AG09319 (cell line): ENCODE data around the gene SORT1.

Experiments
- DNase-seq: peaks from one replicate; pipeline ENCODE4 v3.0.0-alpha.2; 2010; ENCODE audit warnings: low read depth; ENCODE audit errors: extremely low read depth
- TF ChIP-seq, protein P1 (sequence below): IDR thresholded peaks from 2 replicates; pipeline ENCODE4 v1.5.1; 2011; ENCODE audit warnings: low read depth, mild to moderate bottlenecking, inconsistent platforms, low read length, moderate library complexity

The SORT1 gene

GRCh38 chr1:109350182-109350581 is 47.5 kb downstream of the SORT1 start:
- DNase-seq = no peak
- TF ChIP-seq, protein P1, sequence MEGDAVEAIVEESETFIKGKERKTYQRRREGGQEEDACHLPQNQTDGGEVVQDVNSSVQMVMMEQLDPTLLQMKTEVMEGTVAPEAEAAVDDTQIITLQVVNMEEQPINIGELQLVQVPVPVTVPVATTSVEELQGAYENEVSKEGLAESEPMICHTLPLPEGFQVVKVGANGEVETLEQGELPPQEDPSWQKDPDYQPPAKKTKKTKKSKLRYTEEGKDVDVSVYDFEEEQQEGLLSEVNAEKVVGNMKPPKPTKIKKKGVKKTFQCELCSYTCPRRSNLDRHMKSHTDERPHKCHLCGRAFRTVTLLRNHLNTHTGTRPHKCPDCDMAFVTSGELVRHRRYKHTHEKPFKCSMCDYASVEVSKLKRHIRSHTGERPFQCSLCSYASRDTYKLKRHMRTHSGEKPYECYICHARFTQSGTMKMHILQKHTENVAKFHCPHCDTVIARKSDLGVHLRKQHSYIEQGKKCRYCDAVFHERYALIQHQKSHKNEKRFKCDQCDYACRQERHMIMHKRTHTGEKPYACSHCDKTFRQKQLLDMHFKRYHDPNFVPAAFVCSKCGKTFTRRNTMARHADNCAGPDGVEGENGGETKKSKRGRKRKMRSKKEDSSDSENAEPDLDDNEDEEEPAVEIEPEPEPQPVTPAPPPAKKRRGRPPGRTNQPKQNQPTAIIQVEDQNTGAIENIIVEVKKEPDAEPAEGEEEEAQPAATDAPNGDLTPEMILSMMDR = no peak

DNA sequence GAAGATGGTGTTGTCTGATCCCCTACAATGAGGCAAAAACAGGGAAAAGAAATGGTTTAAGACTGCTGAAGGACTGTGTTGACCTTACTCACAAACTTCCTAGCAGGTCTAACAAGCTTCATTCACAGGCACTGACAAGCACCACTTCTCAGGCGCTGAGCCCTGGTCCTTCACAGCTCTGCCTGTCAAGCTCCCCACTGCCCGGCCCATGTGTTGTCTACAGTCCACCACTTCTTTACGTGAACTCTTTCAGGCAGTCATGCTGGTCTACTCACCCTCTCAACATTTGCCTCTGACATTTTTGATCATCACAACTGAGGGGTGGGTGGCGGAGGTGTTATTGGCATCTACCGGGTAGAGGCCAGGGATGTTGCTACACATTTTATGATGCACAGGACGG is 50.2 kb downstream of the SORT1 start:
- TF ChIP-seq, protein P1 = no peak
- DNase-seq = no peak

DNA sequence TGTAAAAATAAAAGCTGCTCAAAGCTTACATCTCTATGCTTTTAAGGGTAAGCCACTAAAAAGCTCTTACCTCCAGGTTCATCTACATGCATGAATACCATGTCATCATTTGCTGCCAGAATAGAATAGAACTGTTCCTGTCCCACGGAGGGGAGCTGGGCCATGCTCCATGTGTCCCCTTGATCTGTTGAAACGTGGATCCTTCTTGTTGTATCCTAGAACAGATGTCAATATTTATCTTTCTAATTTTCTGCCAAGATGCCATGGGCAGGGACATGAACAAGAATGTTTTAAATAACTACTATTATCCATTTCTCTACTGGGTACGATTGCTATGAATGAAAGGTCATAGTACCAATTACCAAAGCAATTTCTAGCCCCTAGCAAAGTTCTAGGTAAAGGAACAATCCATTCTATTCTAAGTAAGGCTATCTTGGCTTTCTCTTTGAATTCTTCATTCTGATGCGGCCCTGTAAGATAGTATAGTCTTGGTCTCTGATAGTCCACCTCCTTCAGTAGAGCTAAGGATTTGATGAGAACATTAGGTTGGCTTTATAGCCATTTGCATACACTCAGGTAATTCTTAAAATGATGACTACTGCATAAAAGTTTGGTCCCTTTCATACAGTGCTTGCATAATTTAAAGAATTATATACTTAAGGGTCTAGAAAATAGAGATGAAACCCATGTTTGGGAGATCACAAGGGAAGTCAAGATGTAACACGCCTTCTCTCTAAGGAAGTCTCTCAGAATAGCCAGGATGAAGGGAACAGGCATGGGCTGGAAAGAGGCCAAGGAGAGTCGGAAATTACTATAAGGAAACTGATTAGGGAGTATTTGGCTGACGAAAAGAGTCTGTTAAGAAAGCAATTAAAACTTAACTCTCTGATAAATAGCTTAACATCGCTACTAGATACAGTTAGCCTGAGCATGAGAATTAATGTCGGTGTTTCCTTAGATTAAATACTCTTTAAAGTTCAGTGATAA is 55.5 kb downstream of the SORT1 start:
- TF ChIP-seq, protein P1 = no peak
- no peak for DNase-seq

DNA sequence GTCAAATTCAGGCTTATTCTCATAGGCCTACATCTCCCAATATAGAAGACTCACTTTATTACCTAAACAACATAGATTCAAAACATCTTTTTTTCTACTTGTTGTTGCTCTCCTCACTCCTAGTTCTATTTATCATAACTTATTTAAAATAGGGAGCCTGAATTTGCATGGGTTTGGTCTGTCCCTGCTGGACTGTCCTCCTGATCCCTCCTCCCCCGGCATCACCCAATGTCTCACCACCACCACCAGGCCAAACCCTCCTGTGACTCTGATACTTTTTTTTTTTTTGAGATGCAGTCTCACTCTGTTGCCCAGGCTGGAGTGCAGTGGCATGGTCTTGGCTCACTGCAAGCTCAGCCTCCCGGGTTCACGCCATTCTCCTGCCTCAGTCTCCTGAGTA is 59.1 kb downstream of the SORT1 start:
- TF ChIP-seq, protein P1 = no peak
- no peak for DNase-seq

DNA sequence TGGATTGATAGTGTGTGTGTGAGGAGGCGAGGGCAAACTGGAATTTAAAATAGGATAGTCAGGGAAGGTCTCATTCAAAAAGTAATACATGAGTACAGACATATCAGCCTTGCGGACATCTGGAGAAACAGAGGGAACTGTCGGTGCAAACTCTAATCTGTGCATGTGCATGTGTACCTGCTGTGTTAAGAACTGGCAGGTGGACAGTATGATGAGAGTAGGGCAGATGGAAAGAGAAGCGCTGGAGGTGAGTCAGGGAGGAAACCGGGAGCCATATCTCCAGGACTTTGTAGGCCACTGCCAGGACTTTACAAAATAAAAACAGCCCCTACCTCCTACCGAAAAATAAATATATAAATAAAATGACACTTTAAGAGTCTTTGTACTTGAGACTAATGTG is 59.6 kb downstream of the SORT1 start:
- no peak for DNase-seq
- TF ChIP-seq, protein P1 = no peak

DNA sequence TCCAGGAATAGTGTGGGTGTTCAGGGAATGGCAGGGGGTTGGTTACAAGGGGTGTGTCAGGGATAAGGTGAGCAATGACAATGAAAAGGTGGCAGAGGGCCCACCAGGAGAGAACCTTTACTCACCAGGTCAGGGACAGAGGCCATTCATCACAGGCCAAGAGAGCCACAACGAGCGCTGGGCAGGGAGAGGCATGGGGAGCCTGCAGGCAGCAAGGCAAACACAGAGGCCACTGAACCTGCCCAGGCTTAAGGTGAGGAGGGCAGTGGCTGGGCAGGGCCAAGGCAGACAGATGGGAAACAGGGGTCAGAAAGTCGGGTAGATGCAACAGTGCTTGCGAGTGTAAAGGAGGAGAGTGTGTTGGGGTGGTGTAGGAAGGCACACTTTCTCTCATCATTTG is 62.6 kb downstream of the SORT1 start:
- no peak for DNase-seq
- TF ChIP-seq, protein P1 = no peak

- no peak for DNase-seq
- TF ChIP-seq, protein P1 = no peak
Measured at GRCh38 chr1:109331113-109331512, 66.6 kb downstream of the SORT1 start.
